Activated CD4-positive, CD25-positive, alpha-beta regulatory T cell treated with anti-CD3 and anti-CD28 coated beads, Interleukin-2, amount 50 U/mL, for 72 hours (primary cell): ENCODE results near the gene KLRD1.
"Not testable (repeated sequence)": the region's sequence is repeated elsewhere in the genome, so short reads cannot be mapped to it uniquely, and the experiment has no call there.

Experiments used
- DNase-seq: peaks from one replicate; pipeline ENCODE4 v3.0.0; 2021

The KLRD1 gene

GRCh38 chr12:10369557-10370415, 62.1 kb downstream of the KLRD1 start:
- DNase-seq = no peak

GRCh38 chr12:10371893-10372535, 64.3 kb downstream of the KLRD1 start:
- not testable (repeated sequence) for DNase-seq

- DNase-seq = no peak
These were observed 64.9 kb downstream of the KLRD1 start for GRCh38 chr12:10372559-10372958.

- no peak for DNase-seq
These were observed 67.0 kb downstream of the KLRD1 start for GRCh38 chr12:10374624-10375018.

GRCh38 chr12:10378737-10379136, 71.1 kb downstream of the KLRD1 start:
- DNase-seq = not testable (repeated sequence)
